ENCODE measurements around the gene PRR30. TPM values are rescaled to one million over a fixed set of nuclear protein-coding genes. Genes with fewer than 3 reads are reported as not detected.
A peak's percentile ranks its signal among the peaks of the same experiment; 100 is the strongest.

Gene PRR30
- total RNA-seq, 3 donors from 2014 or later: not detected

GRCh38 chr2:27091746-27092695 is 47.2 kb downstream of the PRR30 start:
- DNase-seq (no peak), ATAC-seq (no peak)
- H3K27me3 Mint-ChIP-seq (ENCODE audit: low read depth): no peaks in the 10 kb centered on the region
- no peak overlapping the region for H3K4me3 Mint-ChIP-seq
- no peaks in the 10 kb centered on the region for H3K36me3 Mint-ChIP-seq (ENCODE audit: insufficient read depth)
- H3K9me3 Mint-ChIP-seq: no peaks in the 10 kb centered on the region
- H3K4me1 Mint-ChIP-seq (ENCODE audit: low read depth): peaks cover 13% of the 10 kb centered on the region

- Mint-ChIP-seq H3K4me3 (no peak overlapping the region), H3K4me1 (ENCODE audit: low read depth) (peaks cover 10% of the 10 kb centered on the region), H3K9me3 (no peaks in the 10 kb centered on the region), H3K27me3 (ENCODE audit: low read depth) (no peaks in the 10 kb centered on the region), H3K36me3 (ENCODE audit: insufficient read depth) (no peaks in the 10 kb centered on the region)
- DNase-seq (no peak), ATAC-seq (no peak)
Observed at GRCh38 chr2:27089111-27089954, 49.9 kb downstream of the PRR30 start.

GRCh38 chr2:27088634-27089033 is 50.6 kb downstream of the PRR30 start:
- H3K4me1 Mint-ChIP-seq (ENCODE audit: low read depth): peaks cover 10% of the 10 kb centered on the region
- no peaks in the 10 kb centered on the region for H3K27me3 Mint-ChIP-seq (ENCODE audit: low read depth)
- H3K4me3 Mint-ChIP-seq: no peak overlapping the region
- no peak for DNase-seq
- no peak for ATAC-seq
- no peaks in the 10 kb centered on the region for H3K9me3 Mint-ChIP-seq
- no peaks in the 10 kb centered on the region for H3K36me3 Mint-ChIP-seq (ENCODE audit: insufficient read depth)

GRCh38 chr2:27087823-27088410 is 51.3 kb downstream of the PRR30 start:
- no peak for DNase-seq
- no peaks in the 10 kb centered on the region for H3K9me3 Mint-ChIP-seq

More at GRCh38 chr2:27087823-27088410, 51.3 kb downstream of the PRR30 start:
- Mint-ChIP-seq H3K27me3 (ENCODE audit: low read depth) (no peaks in the 10 kb centered on the region), H3K36me3 (ENCODE audit: insufficient read depth) (no peaks in the 10 kb centered on the region), H3K4me1 (ENCODE audit: low read depth) (peaks cover 10% of the 10 kb centered on the region), H3K4me3 (peak overlapping the region; percentile 29)
- no peak for ATAC-seq

Other genes with a start within 250 kb of the PRR30 start
- gene MAPRE3, start 168.8 kb downstream of the PRR30 start, total RNA-seq: 1 to 10 TPM; 3.7 to 4.3 (median 3.8) TPM
- 10 to 100 TPM; 59.0 to 71.3 (median 60.4) TPM for gene TMEM214, start 106.4 kb downstream of the PRR30 start, total RNA-seq
- 10 to 100 TPM in 1 of 3 donors, 1 to 10 TPM in 2; 6.5 to 11.2 (median 9.2) TPM for gene AGBL5, start 87.7 kb downstream of the PRR30 start, total RNA-seq
- 100 to 1,000 TPM; 225 to 244 (median 229) TPM for gene OST4, start 67.8 kb downstream of the PRR30 start, total RNA-seq
- 1 to 10 TPM in 2 of 3 donors, under 1 TPM in 1; 0.76 to 1.4 (median 1.3) TPM for gene EMILIN1, start 60.8 kb downstream of the PRR30 start, total RNA-seq
- gene KHK, start 52.6 kb downstream of the PRR30 start, total RNA-seq: 10 to 100 TPM in 1 of 3 donors, 1 to 10 TPM in 2; 5.2 to 10.7 (median 5.5) TPM
- gene CGREF1, start 20.3 kb downstream of the PRR30 start, total RNA-seq: 1 to 10 TPM; 2.6 to 7.3 (median 2.7) TPM
- gene ABHD1, start 15.6 kb downstream of the PRR30 start, total RNA-seq: not detected
- 100 to 1,000 TPM in 2 of 3 donors, 10 to 100 TPM in 1; 98.0 to 119 (median 106) TPM for gene PREB, start 4.8 kb downstream of the PRR30 start, total RNA-seq
- not detected for gene TCF23, start 9.6 kb upstream of the PRR30 start, total RNA-seq
- 10 to 100 TPM; 84.1 to 91.7 (median 85.1) TPM for gene ATRAID, start 72.6 kb upstream of the PRR30 start, total RNA-seq
- 100 to 1,000 TPM; 128 to 143 (median 141) TPM for gene SLC5A6, start 72.9 kb upstream of the PRR30 start, total RNA-seq
- gene CAD, start 78.0 kb upstream of the PRR30 start, total RNA-seq: 100 to 1,000 TPM; 162 to 201 (median 185) TPM
- under 1 TPM; 0.15 to 0.43 (median 0.18) TPM for gene SLC30A3, start 123.6 kb upstream of the PRR30 start, total RNA-seq
- gene DNAJC5G, start 136.0 kb upstream of the PRR30 start, total RNA-seq: not detected
- under 1 TPM; 0.21 to 0.40 (median 0.22) TPM for gene TRIM54, start 143.0 kb upstream of the PRR30 start, total RNA-seq
- gene UCN, start 169.0 kb upstream of the PRR30 start, total RNA-seq: 1 to 10 TPM in 1 of 3 donors, under 1 TPM in 2; 0.71 to 1.1 (median 0.78) TPM
- 10 to 100 TPM; 84.6 to 89.4 (median 87.5) TPM for gene MPV17, start 183.7 kb upstream of the PRR30 start, total RNA-seq
- gene GTF3C2, start 217.4 kb upstream of the PRR30 start, total RNA-seq: 100 to 1,000 TPM; 102 to 110 (median 107) TPM
- 10 to 100 TPM; 63.4 to 69.8 (median 65.0) TPM for gene EIF2B4, start 230.9 kb upstream of the PRR30 start, total RNA-seq
- gene SNX17, start 231.2 kb upstream of the PRR30 start, total RNA-seq: 100 to 1,000 TPM; 117 to 125 (median 123) TPM
- gene ZNF513, start 241.3 kb upstream of the PRR30 start, total RNA-seq: 10 to 100 TPM in 2 of 3 donors, 1 to 10 TPM in 1; 8.4 to 11.0 (median 10.4) TPM

Measured in activated T-cell treated with anti-CD3 and anti-CD28 coated beads, Interleukin-2, amount 50 U/mL, for 4 hours (primary cell).